Breast epithelium (tissue), 3 donors: Measurements from ENCODE around the gene CHRNG.

Experiments
- POLR2A ChIP-seq: fragments of 450-650 bp; IDR thresholded peaks from one replicate; pipeline ENCODE4 v1.6.1; 2016; ENCODE audit warnings: antibody characterized with exemption, mild to moderate bottlenecking, moderate library complexity
- TF ChIP-seq, protein P1 (sequence below), 3 donors: fragments of 450-650 bp; IDR thresholded peaks; one replicate each; pipeline ENCODE4 v1.5.1; 2016 to 2017; ENCODE audit warnings: antibody characterized with exemption in 3 of 3, mild to moderate bottlenecking in 3 of 3, moderate library complexity in 3 of 3

DNA sequence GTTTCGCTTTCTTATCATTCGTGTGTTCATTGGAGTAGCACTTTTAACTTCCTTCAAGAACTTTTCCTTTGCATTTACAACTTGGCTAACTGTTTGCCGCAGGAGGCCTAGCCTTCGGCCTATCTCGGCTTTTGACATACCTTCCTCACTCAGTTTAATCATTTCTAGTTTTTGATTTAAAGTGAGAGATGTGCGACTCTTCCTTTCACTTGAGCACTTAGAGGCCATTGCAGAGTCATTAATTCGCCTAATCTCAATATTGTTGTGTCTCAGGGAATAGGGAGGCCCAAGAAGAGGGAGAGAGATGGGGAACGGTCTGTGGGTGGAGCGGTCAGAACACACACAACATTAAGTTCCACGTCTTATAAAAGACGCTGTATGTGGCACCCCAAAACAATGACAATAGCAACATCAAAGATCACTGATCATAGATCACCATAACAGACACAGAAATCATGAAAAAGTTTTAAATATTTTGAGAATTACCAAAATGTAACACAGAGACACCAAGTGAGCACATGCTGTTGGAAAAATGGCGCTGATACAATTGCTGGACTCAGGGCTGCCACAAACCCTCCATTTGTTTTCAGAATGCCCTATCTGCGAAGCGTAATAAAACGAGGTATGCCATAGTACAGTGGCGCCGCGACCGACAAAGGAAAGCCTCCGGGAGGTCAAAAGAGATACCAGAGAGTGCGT, 10.3 kb downstream of the CHRNG start:
- TF ChIP-seq, protein P1, sequence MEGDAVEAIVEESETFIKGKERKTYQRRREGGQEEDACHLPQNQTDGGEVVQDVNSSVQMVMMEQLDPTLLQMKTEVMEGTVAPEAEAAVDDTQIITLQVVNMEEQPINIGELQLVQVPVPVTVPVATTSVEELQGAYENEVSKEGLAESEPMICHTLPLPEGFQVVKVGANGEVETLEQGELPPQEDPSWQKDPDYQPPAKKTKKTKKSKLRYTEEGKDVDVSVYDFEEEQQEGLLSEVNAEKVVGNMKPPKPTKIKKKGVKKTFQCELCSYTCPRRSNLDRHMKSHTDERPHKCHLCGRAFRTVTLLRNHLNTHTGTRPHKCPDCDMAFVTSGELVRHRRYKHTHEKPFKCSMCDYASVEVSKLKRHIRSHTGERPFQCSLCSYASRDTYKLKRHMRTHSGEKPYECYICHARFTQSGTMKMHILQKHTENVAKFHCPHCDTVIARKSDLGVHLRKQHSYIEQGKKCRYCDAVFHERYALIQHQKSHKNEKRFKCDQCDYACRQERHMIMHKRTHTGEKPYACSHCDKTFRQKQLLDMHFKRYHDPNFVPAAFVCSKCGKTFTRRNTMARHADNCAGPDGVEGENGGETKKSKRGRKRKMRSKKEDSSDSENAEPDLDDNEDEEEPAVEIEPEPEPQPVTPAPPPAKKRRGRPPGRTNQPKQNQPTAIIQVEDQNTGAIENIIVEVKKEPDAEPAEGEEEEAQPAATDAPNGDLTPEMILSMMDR (IDR thresholded peaks at IDR 0.05), result no peak
- TF ChIP-seq POLR2A, result no peak
